22Rv1 (cell line): ENCODE data around the gene DHRS4.
"Not testable (repeated sequence)": the region's sequence is repeated elsewhere in the genome, so short reads cannot be mapped to it uniquely, and the experiment has no call there.

ENCODE experiments used
- CTCF ChIP-seq: fragments of 450-650 bp; IDR thresholded peaks from 2 replicates; pipeline ENCODE4 v1.5.1; 2017; ENCODE audit warnings: mild to moderate bottlenecking
- ZFX ChIP-seq: fragments of 450-650 bp; IDR thresholded peaks from 2 replicates; pipeline ENCODE4 v1.6.1; 2017; ENCODE audit warnings: antibody characterized with exemption, borderline replicate concordance

DNA sequence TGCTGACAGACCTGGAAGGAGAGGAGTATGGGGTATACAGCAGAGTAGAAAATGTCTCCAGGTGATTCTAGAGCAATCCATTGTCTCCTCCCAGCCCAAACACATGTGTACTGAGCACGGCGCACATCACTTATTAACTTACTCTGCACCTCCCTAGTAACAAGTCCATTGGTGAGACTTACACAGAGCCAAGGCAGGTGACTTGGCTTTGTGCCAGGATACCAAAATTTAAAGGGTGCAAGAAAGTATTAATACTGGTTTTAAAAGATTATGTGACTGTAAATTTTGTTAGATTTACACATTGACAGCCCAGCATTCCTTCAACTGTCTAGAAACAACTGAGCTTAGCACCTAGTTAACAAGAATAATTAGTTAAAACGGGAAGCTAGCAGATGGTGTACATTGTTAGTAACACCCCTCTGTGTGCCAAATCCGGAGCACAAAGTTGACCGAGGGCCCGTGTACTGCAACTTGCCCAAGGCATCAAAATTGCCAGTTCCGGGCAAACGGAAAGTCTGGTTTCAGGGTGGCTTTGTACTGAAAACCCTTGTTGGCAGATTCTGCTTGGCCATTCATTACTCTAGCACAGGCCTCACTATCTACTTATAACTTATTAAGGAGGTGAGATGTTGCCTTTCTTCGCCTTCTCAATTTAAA lies 4.5 kb downstream of the DHRS4 start:
- not testable (repeated sequence) for TF ChIP-seq CTCF, ZFX
